CD4-positive, alpha-beta T cell treated with Interleukin-4 for 4 hours (primary cell): ENCODE results near the gene MRTFB.
"Not testable (repeated sequence)": the region's sequence is repeated elsewhere in the genome, so short reads cannot be mapped to it uniquely, and the experiment has no call there.

Experiments used
- DNase-seq: peaks from one replicate; pipeline ENCODE4 v3.0.0-alpha.2; 2020

Gene MRTFB

GRCh38 chr16:14105760-14106375 lies 34.7 kb downstream of the MRTFB start:
- no peak for DNase-seq

GRCh38 chr16:14106457-14106856 lies 35.3 kb downstream of the MRTFB start:
- no peak for DNase-seq

GRCh38 chr16:14106961-14107360 lies 35.8 kb downstream of the MRTFB start:
- no peak for DNase-seq

- no peak for DNase-seq
These were observed 38.1 kb downstream of the MRTFB start for GRCh38 chr16:14109077-14109775.

GRCh38 chr16:14109782-14110727 lies 38.9 kb downstream of the MRTFB start:
- DNase-seq, result no peak

GRCh38 chr16:14110728-14111251 lies 39.7 kb downstream of the MRTFB start:
- no peak for DNase-seq

GRCh38 chr16:14111713-14112538 lies 40.8 kb downstream of the MRTFB start:
- DNase-seq, result no peak

- DNase-seq, result no peak
These were observed 41.4 kb downstream of the MRTFB start for GRCh38 chr16:14112539-14112856.

- no peak for DNase-seq
These were observed 42.2 kb downstream of the MRTFB start for GRCh38 chr16:14113344-14113743.

GRCh38 chr16:14117051-14117450 lies 45.9 kb downstream of the MRTFB start:
- no peak for DNase-seq

GRCh38 chr16:14119799-14120198 lies 48.7 kb downstream of the MRTFB start:
- DNase-seq, result no peak

- DNase-seq, result no peak
These were observed 49.2 kb downstream of the MRTFB start for GRCh38 chr16:14120335-14120734.

GRCh38 chr16:14121142-14121541 lies 50.0 kb downstream of the MRTFB start:
- DNase-seq, result no peak

GRCh38 chr16:14121872-14122271 lies 50.8 kb downstream of the MRTFB start:
- DNase-seq, result no peak

GRCh38 chr16:14122430-14122829 lies 51.3 kb downstream of the MRTFB start:
- DNase-seq, result not testable (repeated sequence)

GRCh38 chr16:14125000-14125681 lies 54.0 kb downstream of the MRTFB start:
- DNase-seq, result no peak

- no peak for DNase-seq
These were observed 54.6 kb downstream of the MRTFB start for GRCh38 chr16:14125708-14126107.

- DNase-seq, result no peak
These were observed 57.0 kb downstream of the MRTFB start for GRCh38 chr16:14128097-14128496.

GRCh38 chr16:14129502-14129901 lies 58.4 kb downstream of the MRTFB start:
- DNase-seq, result no peak

GRCh38 chr16:14131774-14132695 lies 60.9 kb downstream of the MRTFB start:
- no peak for DNase-seq

- no peak for DNase-seq
These were observed 61.6 kb downstream of the MRTFB start for GRCh38 chr16:14132696-14133048.
